ENCODE data around the gene BPIFB3. TPM values are rescaled to one million over a fixed set of nuclear protein-coding genes. Genes with fewer than 3 reads are reported as not detected.

The BPIFB3 gene
- total RNA-seq = not detected in 2 replicates

GRCh38 chr20:33053291-33054106 lies at the start of gene BPIFB3:
TSS of gene BPIFB3 (plus strand) at chr20:33053903. CDS start at chr20:33055436, 1,533 bp downstream.

GRCh38 chr20:33004141-33004751 lies 49.5 kb upstream of the BPIFB3 start, which contains the start of gene SUN5:
TSS of gene SUN5 (minus strand) at chr20:33004433. CDS start at chr20:33004340, 93 bp downstream.

GRCh38 chr20:33007376-33008335 lies 46.0 kb upstream of the BPIFB3 start, which contains the start of gene BPIFB2:
TSS of gene BPIFB2 (plus strand) at chr20:33007704. CDS start at chr20:33008575, 871 bp downstream.

GRCh38 chr20:33031531-33031930 lies 22.2 kb upstream of the BPIFB3 start, which contains the start of gene BPIFB6:
TSS of gene BPIFB6 (plus strand) at chr20:33031648. CDS start at chr20:33031648, 0 bp downstream.

GRCh38 chr20:33079259-33079658 lies 25.6 kb downstream of the BPIFB3 start, which contains the start of gene BPIFB4:
TSS of gene BPIFB4 (plus strand) at chr20:33079643. CDS start at chr20:33081527, 1,884 bp downstream.

Other genes starting within 250 kb of the BPIFB3 start
- 82.9 and 85.5 TPM in 2 replicates for gene MAPRE1, start 233.9 kb upstream of the BPIFB3 start, total RNA-seq
- under 0.01 and 0.09 TPM in 2 replicates for gene EFCAB8, start 195.0 kb upstream of the BPIFB3 start, total RNA-seq
- not detected in 2 replicates for gene SUN5, start 49.5 kb upstream of the BPIFB3 start, total RNA-seq
- not detected in 2 replicates for gene BPIFB2, start 46.2 kb upstream of the BPIFB3 start, total RNA-seq
- not detected in 2 replicates for gene BPIFB6, start 22.3 kb upstream of the BPIFB3 start, total RNA-seq
- not detected in 2 replicates for gene BPIFB4, start 25.7 kb downstream of the BPIFB3 start, total RNA-seq
- not detected in 2 replicates for gene BPIFA2, start 114.3 kb downstream of the BPIFB3 start, total RNA-seq
- gene BPIFA3, start 163.4 kb downstream of the BPIFB3 start, total RNA-seq = not detected in 2 replicates
- not detected in 2 replicates for gene BPIFA1, start 182.1 kb downstream of the BPIFB3 start, total RNA-seq
- not detected in 2 replicates for gene BPIFB1, start 229.3 kb downstream of the BPIFB3 start, total RNA-seq